ENCODE results near the gene PDE3A.

DNA sequence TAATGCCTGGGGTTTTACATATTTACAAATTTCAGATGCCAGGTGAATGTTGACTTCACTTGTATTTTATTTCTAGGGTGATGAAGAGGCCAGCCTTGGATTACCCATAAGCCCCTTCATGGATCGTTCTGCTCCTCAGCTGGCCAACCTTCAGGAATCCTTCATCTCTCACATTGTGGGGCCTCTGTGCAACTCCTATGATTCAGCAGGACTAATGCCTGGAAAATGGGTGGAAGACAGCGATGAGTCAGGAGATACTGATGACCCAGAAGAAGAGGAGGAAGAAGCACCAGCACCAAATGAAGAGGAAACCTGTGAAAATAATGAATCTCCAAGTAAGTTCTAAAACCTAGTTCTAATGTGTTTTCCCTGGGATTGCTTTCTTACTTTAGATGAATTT is 285.5 kb downstream of the PDE3A start:
- TF ChIP-seq, protein P1, sequence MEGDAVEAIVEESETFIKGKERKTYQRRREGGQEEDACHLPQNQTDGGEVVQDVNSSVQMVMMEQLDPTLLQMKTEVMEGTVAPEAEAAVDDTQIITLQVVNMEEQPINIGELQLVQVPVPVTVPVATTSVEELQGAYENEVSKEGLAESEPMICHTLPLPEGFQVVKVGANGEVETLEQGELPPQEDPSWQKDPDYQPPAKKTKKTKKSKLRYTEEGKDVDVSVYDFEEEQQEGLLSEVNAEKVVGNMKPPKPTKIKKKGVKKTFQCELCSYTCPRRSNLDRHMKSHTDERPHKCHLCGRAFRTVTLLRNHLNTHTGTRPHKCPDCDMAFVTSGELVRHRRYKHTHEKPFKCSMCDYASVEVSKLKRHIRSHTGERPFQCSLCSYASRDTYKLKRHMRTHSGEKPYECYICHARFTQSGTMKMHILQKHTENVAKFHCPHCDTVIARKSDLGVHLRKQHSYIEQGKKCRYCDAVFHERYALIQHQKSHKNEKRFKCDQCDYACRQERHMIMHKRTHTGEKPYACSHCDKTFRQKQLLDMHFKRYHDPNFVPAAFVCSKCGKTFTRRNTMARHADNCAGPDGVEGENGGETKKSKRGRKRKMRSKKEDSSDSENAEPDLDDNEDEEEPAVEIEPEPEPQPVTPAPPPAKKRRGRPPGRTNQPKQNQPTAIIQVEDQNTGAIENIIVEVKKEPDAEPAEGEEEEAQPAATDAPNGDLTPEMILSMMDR (IDR thresholded peaks at IDR 0.05), result no peak
- TF ChIP-seq POLR2A (IDR thresholded peaks at IDR 0.05), result no peak
